WERI-Rb-1 (cell line): ENCODE results near the gene NCBP2L.

Source experiments
- DNase-seq: peaks from one replicate; pipeline ENCODE4 v3.0.0-alpha.2; 2020
- H3K27ac ChIP-seq: fragments of 250-450 bp; sonication (Bioruptor Pico); 2 replicates; pipeline ENCODE4 v1.5.1; 2020; ENCODE audit warnings: mild to moderate bottlenecking, moderate library complexity
- H3K27me3 ChIP-seq: fragments of 250-450 bp; sonication (Bioruptor Pico); 2 replicates; pipeline ENCODE4 v1.5.1; 2021; ENCODE audit warnings: mild to moderate bottlenecking, low read depth, moderate library complexity; ENCODE audit not compliant: insufficient read depth, severe bottlenecking
- H3K36me3 ChIP-seq: fragments of 250-450 bp; sonication (Bioruptor Pico); 2 replicates; pipeline ENCODE4 v1.5.1; 2020; ENCODE audit warnings: mild to moderate bottlenecking, moderate library complexity
- H3K4me3 ChIP-seq: 2 replicates; pipeline ENCODE4 v1.5.1; 2011; ENCODE audit warnings: low read depth, mild to moderate bottlenecking, control low read depth, low read length
- H3K9me3 ChIP-seq: fragments of 250-450 bp; sonication (Bioruptor Pico); 2 replicates; pipeline ENCODE4 v1.5.1; 2021; ENCODE audit warnings: mild to moderate bottlenecking, moderate library complexity; ENCODE audit not compliant: severe bottlenecking
- TF ChIP-seq, protein P1 (sequence below): IDR thresholded peaks from 2 replicates; pipeline ENCODE4 v1.5.1; 2011; ENCODE audit warnings: low read depth, mild to moderate bottlenecking, control low read depth, inconsistent platforms, low read length

The NCBP2L gene

DNA sequence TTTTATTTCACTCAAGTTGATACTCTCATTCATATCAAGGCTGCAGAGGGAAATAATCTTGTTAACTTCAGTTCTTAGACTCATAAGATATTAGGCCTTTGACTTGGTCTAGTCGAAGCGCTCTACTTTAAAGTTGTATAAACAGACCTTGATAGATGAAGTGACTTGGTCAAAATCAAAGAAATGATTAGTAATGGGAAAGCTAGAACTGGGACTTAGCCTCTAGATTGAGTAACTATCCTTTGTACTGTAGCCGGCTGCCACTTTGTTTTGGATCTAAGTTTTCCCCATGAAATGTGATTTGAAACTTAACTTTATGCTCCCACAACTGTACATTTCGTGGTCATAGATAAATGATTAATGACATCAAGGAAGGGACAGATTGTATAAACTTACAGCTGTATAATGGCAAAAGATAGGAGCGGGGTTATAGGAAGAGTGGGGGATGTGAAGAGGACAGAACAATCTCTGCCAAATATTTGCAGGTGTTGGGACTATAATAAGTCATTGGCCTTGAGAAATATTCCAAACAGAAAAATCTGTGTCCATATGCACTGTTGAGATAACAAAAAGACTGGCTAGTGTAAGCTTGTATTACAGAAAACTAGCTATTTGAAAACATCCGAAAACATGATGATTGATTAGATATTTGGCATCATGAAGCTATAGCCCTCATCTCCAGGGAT, 65.3 kb downstream of the NCBP2L start:
- no peaks in the 10 kb centered on the region for H3K36me3 ChIP-seq
- TF ChIP-seq, protein P1, sequence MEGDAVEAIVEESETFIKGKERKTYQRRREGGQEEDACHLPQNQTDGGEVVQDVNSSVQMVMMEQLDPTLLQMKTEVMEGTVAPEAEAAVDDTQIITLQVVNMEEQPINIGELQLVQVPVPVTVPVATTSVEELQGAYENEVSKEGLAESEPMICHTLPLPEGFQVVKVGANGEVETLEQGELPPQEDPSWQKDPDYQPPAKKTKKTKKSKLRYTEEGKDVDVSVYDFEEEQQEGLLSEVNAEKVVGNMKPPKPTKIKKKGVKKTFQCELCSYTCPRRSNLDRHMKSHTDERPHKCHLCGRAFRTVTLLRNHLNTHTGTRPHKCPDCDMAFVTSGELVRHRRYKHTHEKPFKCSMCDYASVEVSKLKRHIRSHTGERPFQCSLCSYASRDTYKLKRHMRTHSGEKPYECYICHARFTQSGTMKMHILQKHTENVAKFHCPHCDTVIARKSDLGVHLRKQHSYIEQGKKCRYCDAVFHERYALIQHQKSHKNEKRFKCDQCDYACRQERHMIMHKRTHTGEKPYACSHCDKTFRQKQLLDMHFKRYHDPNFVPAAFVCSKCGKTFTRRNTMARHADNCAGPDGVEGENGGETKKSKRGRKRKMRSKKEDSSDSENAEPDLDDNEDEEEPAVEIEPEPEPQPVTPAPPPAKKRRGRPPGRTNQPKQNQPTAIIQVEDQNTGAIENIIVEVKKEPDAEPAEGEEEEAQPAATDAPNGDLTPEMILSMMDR, result no peak
- H3K9me3 ChIP-seq, result no peaks in the 10 kb centered on the region
- no peak for DNase-seq
- H3K4me3 ChIP-seq, result no peak overlapping the region
- no peak overlapping the region for H3K27ac ChIP-seq
- peaks cover 19% of the 10 kb centered on the region for H3K27me3 ChIP-seq
